ENCODE data around the gene CLIP4.

The CLIP4 gene

DNA sequence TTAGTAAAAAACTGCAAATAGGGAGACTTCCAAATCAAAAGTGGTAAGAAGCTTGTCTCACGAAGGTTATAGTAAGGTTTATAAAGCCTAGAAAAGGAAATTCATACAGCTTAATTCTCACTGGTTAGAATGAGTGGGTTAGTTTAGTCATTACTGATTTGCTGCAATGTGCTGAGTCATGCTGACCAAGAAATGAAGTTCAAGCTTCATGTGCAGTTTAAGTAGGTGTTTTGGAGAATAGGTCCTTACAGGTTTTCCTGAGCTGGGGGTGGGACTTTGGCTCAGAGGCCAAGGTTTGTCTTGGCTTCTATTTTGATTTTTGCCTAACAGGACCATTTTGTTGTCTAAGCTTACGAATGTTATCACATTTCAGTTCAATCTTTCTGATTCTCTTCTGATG is 15.1 kb downstream of the CLIP4 start:
- peak; percentile 91 for DNase-seq (ENCODE audit: low read depth)
- TF ChIP-seq, protein P1, sequence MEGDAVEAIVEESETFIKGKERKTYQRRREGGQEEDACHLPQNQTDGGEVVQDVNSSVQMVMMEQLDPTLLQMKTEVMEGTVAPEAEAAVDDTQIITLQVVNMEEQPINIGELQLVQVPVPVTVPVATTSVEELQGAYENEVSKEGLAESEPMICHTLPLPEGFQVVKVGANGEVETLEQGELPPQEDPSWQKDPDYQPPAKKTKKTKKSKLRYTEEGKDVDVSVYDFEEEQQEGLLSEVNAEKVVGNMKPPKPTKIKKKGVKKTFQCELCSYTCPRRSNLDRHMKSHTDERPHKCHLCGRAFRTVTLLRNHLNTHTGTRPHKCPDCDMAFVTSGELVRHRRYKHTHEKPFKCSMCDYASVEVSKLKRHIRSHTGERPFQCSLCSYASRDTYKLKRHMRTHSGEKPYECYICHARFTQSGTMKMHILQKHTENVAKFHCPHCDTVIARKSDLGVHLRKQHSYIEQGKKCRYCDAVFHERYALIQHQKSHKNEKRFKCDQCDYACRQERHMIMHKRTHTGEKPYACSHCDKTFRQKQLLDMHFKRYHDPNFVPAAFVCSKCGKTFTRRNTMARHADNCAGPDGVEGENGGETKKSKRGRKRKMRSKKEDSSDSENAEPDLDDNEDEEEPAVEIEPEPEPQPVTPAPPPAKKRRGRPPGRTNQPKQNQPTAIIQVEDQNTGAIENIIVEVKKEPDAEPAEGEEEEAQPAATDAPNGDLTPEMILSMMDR (IDR thresholded peaks at IDR 0.05; ENCODE audit: low read length, missing control alignments): no peak
- H3K4me3 ChIP-seq (replicated peaks; ENCODE audit: low read depth, low read length): peak overlapping the region; percentile 14

- TF ChIP-seq, protein P1 (IDR thresholded peaks at IDR 0.05; ENCODE audit: low read length, missing control alignments): no peak
- DNase-seq (ENCODE audit: low read depth): no peak
- H3K4me3 ChIP-seq (replicated peaks; ENCODE audit: low read depth, low read length): no peak overlapping the region
Measured at GRCh38 chr2:29134933-29135332, 19.7 kb downstream of the CLIP4 start.

DNA sequence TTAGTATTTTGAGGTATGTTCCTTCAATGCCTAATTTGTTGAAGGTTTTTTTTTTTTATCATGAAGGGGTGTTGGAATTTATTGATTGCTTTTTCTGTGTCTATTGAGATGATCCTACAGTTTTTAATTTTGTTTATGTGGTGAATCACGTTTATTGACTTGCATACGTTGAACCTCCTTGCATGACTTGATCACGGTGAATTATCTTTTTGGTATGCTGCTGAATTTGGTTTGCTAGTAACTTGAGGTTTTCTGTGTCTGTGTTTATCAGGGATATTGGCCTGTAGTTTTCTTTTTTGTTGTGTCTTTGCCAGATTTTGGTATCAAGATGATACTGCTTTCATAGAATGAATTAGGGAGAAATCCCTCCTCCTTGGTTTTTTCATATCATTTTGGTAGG is 23.9 kb downstream of the CLIP4 start:
- TF ChIP-seq, protein P1 (IDR thresholded peaks at IDR 0.05; ENCODE audit: low read length, missing control alignments): no peak
- H3K4me3 ChIP-seq (replicated peaks; ENCODE audit: low read depth, low read length): no peak overlapping the region
- DNase-seq (ENCODE audit: low read depth): peak; percentile 22

GRCh38 chr2:29139731-29140130 is 24.5 kb downstream of the CLIP4 start:
- DNase-seq (ENCODE audit: low read depth): no peak
- TF ChIP-seq, protein P1 (IDR thresholded peaks at IDR 0.05; ENCODE audit: low read length, missing control alignments): no peak
- H3K4me3 ChIP-seq (replicated peaks; ENCODE audit: low read depth, low read length): no peak overlapping the region

- TF ChIP-seq, protein P1 (IDR thresholded peaks at IDR 0.05; ENCODE audit: low read length, missing control alignments): no peak
- no peak for DNase-seq (ENCODE audit: low read depth)
- H3K4me3 ChIP-seq (replicated peaks; ENCODE audit: low read depth, low read length): no peak overlapping the region
Measured at GRCh38 chr2:29143657-29144056, 28.4 kb downstream of the CLIP4 start.

DNA sequence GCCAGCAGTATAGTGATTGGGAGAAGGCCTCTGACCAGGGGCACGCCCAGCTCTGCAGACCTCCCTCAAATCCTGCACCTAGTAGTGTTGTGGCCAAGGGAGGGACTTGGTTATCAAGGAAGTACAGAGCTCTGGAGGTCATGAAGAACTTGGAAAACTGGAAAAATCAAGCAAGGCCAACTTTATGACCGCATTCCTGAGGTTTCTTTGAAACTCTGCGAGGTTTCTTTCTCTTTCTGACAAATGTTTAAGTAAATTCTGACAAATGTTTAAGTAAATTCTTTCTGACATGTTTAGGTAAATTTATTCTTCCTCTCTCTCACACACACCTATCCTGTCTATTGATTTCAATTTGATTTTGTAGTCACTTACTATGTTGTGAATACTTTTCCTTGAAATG is 31.0 kb downstream of the CLIP4 start:
- DNase-seq (ENCODE audit: low read depth): no peak
- no peak overlapping the region for H3K4me3 ChIP-seq (replicated peaks; ENCODE audit: low read depth, low read length)
- TF ChIP-seq, protein P1 (IDR thresholded peaks at IDR 0.05; ENCODE audit: low read length, missing control alignments): no peak

GRCh38 chr2:29147963-29148362 is 32.7 kb downstream of the CLIP4 start:
- no peak overlapping the region for H3K4me3 ChIP-seq (replicated peaks; ENCODE audit: low read depth, low read length)
- no peak for DNase-seq (ENCODE audit: low read depth)
- TF ChIP-seq, protein P1 (IDR thresholded peaks at IDR 0.05; ENCODE audit: low read length, missing control alignments): no peak

All from fibroblast of pulmonary artery (primary cell).